ENCODE results near the gene TRHDE. TPM values are rescaled to one million over a fixed set of nuclear protein-coding genes. Genes with fewer than 3 reads are reported as not detected.

Gene TRHDE
- total and polyA plus RNA-seq, 5 donors, result 0.57 to 7.0 (median 3.8) TPM

DNA sequence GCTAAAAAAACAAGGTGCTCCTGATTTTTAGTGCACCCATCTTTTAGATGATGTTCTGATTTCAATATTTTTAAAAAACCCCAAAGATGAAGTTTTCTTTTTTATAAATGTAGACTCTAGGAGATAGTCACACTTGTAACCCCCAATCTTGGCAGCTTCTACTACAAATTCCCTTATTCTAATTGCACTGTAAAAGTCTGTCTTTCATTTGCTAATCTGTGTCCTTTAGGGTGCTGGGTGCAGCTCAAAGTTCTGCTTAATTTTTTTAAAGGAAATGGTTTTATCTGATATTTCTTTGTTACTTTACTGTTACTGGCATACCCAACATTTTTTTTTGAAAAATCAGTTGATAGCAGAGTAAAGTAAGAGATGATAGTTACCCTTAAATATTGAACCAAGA, 172.0 kb downstream of the TRHDE start:
- no peaks in the 10 kb centered on the region for H3K27me3 ChIP-seq (ENCODE audit: control insufficient read depth, insufficient read depth)
- H3K4me3 ChIP-seq (ENCODE audit: low read length), result no peak overlapping the region
- no peaks in the 10 kb centered on the region for H3K4me1 ChIP-seq (ENCODE audit: control insufficient read depth, insufficient read depth, low read length)
- H3K27ac ChIP-seq (ENCODE audit: low read length), result no peak overlapping the region
- no peaks in the 10 kb centered on the region for H3K9me3 ChIP-seq (ENCODE audit: control insufficient read depth, low read length)
- ATAC-seq (no peak), DNase-seq (no peak)
- intact Hi-C loops (cut with DNase I), result no loop called here

DNA sequence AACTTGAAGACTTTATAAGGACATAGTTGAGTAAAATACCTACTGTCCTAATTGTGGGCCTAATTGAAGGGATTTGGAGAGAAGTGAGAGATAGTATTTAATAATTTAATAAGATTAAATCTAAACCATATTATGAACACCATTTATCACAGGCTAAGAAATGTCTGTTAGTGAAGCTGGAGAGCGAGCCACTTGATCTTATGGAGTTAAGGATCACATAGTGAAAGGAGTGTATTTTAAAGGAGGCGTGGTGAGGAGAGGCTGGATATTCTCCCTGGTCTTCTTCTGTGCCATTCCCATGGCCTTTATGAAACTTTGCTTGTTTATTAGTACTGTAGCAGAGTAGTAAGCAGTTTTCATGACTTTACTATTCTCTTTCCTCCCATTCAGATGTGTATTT, 172.4 kb downstream of the TRHDE start:
- Histone ChIP-seq H3K4me1 (ENCODE audit: control insufficient read depth, insufficient read depth, low read length) (no peaks in the 10 kb centered on the region), H3K27me3 (ENCODE audit: control insufficient read depth, insufficient read depth) (no peaks in the 10 kb centered on the region), H3K9me3 (ENCODE audit: control insufficient read depth, low read length) (no peaks in the 10 kb centered on the region), H3K27ac (ENCODE audit: low read length) (no peak overlapping the region), H3K4me3 (ENCODE audit: low read length) (no peak overlapping the region)
- ATAC-seq (no peak), DNase-seq (no peak)
- WGBS, result 85% methylated on average over 2 of the region's 2 CpGs
- intact Hi-C loops (cut with DNase I), result no loop called here

DNA sequence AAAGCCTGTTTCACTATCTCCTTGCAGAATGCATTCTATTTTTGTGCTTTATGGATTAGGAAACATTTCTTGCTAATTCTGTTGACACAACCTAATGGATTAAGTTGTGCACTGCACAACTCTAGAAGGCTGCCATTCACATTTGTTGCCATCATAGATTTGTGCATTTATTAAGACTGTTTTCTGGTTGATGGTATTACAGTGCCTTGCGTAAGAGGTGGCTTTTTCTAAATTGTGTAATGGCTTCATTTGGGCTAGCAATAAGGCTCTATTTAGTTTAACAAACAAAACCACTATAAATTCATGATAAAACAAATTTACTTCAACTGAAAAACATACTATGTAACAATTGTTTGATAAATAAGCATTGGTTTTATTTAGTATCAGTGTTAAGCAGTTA, 175.9 kb downstream of the TRHDE start:
- intact Hi-C loops (cut with DNase I), result no loop called here
- no peak overlapping the region for H3K4me3 ChIP-seq (ENCODE audit: low read length)
- no peak overlapping the region for H3K27ac ChIP-seq (ENCODE audit: low read length)
- H3K9me3 ChIP-seq (ENCODE audit: control insufficient read depth, low read length), result no peaks in the 10 kb centered on the region
- DNase-seq (no peak), ATAC-seq (no peak)
- 86% methylated on average over 1 of the region's 1 CpG for WGBS
- H3K4me1 ChIP-seq (ENCODE audit: control insufficient read depth, insufficient read depth, low read length), result no peaks in the 10 kb centered on the region
- no peaks in the 10 kb centered on the region for H3K27me3 ChIP-seq (ENCODE audit: control insufficient read depth, insufficient read depth)

DNA sequence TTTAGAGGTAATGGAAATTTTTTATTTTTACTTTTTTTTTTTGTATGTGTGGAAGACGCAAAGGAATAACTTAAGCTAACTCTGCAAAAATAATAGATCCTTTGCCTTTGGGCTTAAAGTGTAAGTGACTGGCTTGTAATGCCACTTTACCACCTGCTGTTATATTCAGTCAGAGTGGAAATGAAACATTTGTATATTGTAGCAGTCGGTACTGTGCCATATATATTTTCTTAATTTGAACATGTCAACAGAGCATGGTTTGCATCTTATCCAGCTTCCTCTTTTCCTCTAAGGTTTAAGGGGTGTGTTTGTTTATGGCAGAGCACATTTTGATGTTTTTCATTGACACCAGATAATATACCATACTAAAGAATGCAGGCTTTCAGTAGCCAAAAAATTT, 176.6 kb downstream of the TRHDE start:
- Histone ChIP-seq H3K27me3 (ENCODE audit: control insufficient read depth, insufficient read depth) (no peaks in the 10 kb centered on the region), H3K27ac (ENCODE audit: low read length) (no peak overlapping the region)
- intact Hi-C loops (cut with DNase I), result no loop called here

DNA sequence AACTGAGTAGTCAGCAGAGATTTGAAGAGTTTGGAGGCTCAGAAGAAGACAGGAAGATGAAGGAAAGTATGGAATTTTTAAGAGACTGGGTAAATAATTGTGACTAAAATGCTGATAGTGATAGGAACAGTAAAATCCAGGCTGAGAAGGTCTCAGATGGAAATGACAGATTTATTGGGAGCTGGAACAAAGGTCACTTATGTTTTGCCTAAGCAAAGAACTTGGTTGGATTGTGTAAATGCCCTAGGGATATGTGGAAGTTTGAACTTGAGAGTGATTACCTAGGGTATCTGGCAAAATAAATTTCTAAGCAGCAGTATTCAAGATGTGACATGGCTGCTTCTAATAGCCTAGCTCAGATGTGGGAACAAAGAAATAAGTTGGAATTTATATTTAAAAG, 180.9 kb downstream of the TRHDE start:
- H3K27ac ChIP-seq (ENCODE audit: low read length), result no peak overlapping the region
- DNase-seq (no peak), ATAC-seq (no peak)
- no peaks in the 10 kb centered on the region for H3K4me1 ChIP-seq (ENCODE audit: control insufficient read depth, insufficient read depth, low read length)
- no peaks in the 10 kb centered on the region for H3K9me3 ChIP-seq (ENCODE audit: control insufficient read depth, low read length)
- no peak overlapping the region for H3K4me3 ChIP-seq (ENCODE audit: low read length)
- no peaks in the 10 kb centered on the region for H3K27me3 ChIP-seq (ENCODE audit: control insufficient read depth, insufficient read depth)
- intact Hi-C loops (cut with DNase I), result no loop called here

More for the DNA sequence above, 176.6 kb downstream of the TRHDE start:
- DNase-seq (no peak), ATAC-seq (no peak)
- Histone ChIP-seq H3K4me3 (ENCODE audit: low read length) (no peak overlapping the region), H3K4me1 (ENCODE audit: control insufficient read depth, insufficient read depth, low read length) (no peaks in the 10 kb centered on the region), H3K9me3 (ENCODE audit: control insufficient read depth, low read length) (no peaks in the 10 kb centered on the region)
- WGBS, result 67% methylated on average over 2 of the region's 2 CpGs

DNA sequence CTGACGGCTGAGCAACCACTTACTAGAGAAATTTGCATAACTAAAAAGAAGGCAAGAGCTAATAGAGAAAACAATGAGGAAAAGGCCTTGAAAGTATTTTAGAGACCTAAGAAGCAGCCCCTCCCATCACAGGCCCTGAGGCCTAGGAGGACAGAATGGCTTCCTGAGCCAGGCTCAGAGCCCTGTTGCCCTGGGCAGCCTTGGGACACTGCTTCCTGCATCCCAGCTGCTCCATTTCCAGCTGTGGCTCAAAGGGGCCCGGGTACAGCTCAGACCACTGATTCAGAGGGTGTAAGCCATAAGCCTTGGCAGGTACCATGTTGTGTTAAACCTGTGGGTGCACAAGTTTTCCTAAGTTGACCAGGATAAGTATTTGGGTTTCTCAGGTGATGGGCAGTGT, 181.4 kb downstream of the TRHDE start:
- no peak for DNase-seq

DNA sequence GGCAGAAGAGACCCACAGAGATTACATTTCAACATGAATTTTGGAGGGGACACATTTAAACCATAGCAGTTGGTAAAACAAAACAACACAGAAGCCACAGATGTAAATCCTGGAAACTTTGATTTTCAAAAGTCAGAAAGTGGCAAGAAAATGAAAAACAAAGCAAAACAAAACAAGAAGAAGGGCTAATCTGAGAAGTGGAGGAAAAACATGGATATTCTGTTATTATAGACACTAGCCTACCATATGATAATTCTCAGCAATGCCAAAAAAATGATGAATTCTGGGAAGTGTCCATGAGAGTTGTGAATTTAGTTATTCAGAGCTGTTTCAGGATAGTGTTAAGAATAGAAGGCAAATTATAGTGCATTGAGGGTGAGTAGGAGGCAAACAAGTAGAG, 192.3 kb downstream of the TRHDE start:
- Histone ChIP-seq H3K27ac (ENCODE audit: low read length) (no peak overlapping the region), H3K9me3 (ENCODE audit: control insufficient read depth, low read length) (no peaks in the 10 kb centered on the region), H3K27me3 (ENCODE audit: control insufficient read depth, insufficient read depth) (no peaks in the 10 kb centered on the region), H3K4me3 (ENCODE audit: low read length) (no peak overlapping the region), H3K4me1 (ENCODE audit: control insufficient read depth, insufficient read depth, low read length) (no peaks in the 10 kb centered on the region)
- intact Hi-C loops (cut with DNase I), result no loop called here
- DNase-seq (no peak), ATAC-seq (no peak)

More for the DNA sequence above, 181.4 kb downstream of the TRHDE start:
- Histone ChIP-seq H3K27me3 (ENCODE audit: control insufficient read depth, insufficient read depth) (no peaks in the 10 kb centered on the region), H3K27ac (ENCODE audit: low read length) (no peak overlapping the region), H3K9me3 (ENCODE audit: control insufficient read depth, low read length) (no peaks in the 10 kb centered on the region), H3K4me1 (ENCODE audit: control insufficient read depth, insufficient read depth, low read length) (no peaks in the 10 kb centered on the region), H3K4me3 (ENCODE audit: low read length) (no peak overlapping the region)
- intact Hi-C loops (cut with DNase I), result no loop called here
- no peak for ATAC-seq
- WGBS, result 73% methylated on average over 2 of the region's 2 CpGs

DNA sequence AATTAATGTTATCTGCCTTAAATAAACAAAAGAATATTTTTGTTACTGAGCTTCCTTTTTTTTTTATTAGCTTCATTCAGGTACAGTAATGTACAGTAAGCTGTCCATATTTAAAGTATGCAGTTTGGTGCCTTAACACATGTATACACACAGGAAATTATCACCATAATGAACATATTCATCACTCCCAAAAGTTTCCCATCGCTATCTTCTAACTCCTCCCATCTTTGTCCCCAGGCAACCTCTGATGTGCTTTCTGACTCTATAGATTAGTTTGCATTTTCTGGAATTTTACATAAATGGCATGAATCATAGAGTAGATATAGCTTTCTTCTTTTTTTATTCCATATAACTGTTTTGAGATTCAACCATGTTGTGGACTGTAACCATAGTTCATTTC, 193.0 kb downstream of the TRHDE start:
- no peak overlapping the region for H3K27ac ChIP-seq (ENCODE audit: low read length)
- no peak for ATAC-seq
- WGBS, result 68% methylated on average over 1 of the region's 1 CpG
- no peaks in the 10 kb centered on the region for H3K9me3 ChIP-seq (ENCODE audit: control insufficient read depth, low read length)
- no peak overlapping the region for H3K4me3 ChIP-seq (ENCODE audit: low read length)
- no peak for DNase-seq
- H3K27me3 ChIP-seq (ENCODE audit: control insufficient read depth, insufficient read depth), result no peaks in the 10 kb centered on the region
- intact Hi-C loops (cut with DNase I), result no loop called here
- H3K4me1 ChIP-seq (ENCODE audit: control insufficient read depth, insufficient read depth, low read length), result no peaks in the 10 kb centered on the region

DNA sequence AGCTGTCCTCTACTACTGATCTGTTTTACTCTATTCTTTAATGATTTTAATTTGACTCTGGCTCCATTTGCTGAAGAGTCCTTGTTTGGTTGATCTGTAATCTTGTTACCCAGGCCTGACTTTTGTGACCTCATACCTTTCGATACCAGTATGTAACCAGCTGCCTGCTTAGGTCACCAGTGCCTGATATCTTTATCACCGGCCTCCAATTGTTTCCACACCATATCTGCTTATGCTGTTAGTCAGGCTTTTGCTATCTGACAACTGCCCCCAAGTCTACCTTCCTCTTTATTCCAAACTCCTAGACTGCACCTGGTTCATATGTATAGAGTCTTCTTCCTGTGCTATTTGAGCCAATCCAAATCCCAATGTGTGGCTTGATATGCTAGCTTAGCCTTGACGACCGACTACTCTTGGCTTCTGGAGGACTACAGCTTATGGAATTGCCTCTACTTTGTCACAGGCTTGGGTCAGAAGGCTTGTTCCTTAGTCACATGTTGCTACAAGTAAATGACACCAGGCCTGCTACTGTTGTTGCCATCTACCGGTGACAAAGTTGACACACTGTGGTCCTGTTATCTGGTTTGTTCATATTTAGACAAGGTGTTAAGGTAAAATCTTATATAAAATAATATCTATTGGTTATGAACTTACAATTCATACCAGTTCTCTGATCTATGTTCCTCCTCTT, 193.9 kb downstream of the TRHDE start:
- WGBS, result 71% methylated on average over 5 of the region's 5 CpGs
- Histone ChIP-seq H3K27ac (ENCODE audit: low read length) (no peak overlapping the region), H3K4me1 (ENCODE audit: control insufficient read depth, insufficient read depth, low read length) (no peaks in the 10 kb centered on the region), H3K4me3 (ENCODE audit: low read length) (no peak overlapping the region), H3K9me3 (ENCODE audit: control insufficient read depth, low read length) (no peaks in the 10 kb centered on the region), H3K27me3 (ENCODE audit: control insufficient read depth, insufficient read depth) (no peaks in the 10 kb centered on the region)
- ATAC-seq, result no peak
- intact Hi-C loops (cut with DNase I), result no loop called here
- no peak for DNase-seq

DNA sequence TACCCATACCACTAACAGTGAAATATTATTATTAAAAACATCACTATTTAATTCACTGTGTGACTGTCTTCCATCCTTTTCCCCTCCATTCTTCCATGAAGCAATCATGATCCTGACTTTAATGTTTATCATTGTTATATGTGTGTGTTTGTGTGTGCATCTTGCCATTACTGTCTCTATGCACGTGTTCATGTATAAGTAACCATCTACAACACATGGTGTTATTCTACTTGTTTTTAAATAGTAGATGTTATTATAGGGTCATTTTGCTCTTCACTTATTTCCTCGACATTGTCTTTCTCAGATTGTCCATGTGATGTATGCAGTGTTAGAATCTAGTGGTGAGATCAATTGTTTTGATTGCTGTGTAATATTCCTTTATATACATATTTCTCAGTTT, 195.8 kb downstream of the TRHDE start:
- H3K4me3 ChIP-seq (ENCODE audit: low read length), result no peak overlapping the region
- no peak overlapping the region for H3K27ac ChIP-seq (ENCODE audit: low read length)
- DNase-seq, result no peak
- ATAC-seq, result no peak
- 83% methylated on average over 2 of the region's 2 CpGs for WGBS
- H3K4me1 ChIP-seq (ENCODE audit: control insufficient read depth, insufficient read depth, low read length), result no peaks in the 10 kb centered on the region
- intact Hi-C loops (cut with DNase I), result no loop called here
- H3K27me3 ChIP-seq (ENCODE audit: control insufficient read depth, insufficient read depth), result no peaks in the 10 kb centered on the region
- no peaks in the 10 kb centered on the region for H3K9me3 ChIP-seq (ENCODE audit: control insufficient read depth, low read length)

DNA sequence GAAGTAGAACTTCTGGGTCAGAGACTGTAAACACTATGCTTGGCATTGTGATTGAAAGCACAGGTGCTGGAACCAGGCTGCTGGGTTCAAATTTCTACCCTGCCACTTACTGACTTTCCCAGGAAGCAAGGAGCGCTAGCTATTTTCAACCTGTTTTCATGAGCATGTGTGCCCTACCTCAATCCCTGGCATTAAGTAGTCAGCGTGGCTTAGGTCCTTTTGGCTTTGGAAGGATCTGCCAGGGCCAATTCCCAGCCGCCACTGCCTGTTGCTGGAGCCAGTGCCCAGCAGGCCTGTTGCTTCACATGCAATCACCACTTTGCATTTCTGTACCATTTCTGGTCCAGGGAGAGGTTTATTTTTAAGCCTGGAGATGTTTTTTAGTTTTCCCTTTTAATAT, 196.3 kb downstream of the TRHDE start:
- intact Hi-C loops (cut with DNase I), result no loop called here
- Histone ChIP-seq H3K4me1 (ENCODE audit: control insufficient read depth, insufficient read depth, low read length) (no peaks in the 10 kb centered on the region), H3K27ac (ENCODE audit: low read length) (no peak overlapping the region), H3K9me3 (ENCODE audit: control insufficient read depth, low read length) (no peaks in the 10 kb centered on the region), H3K4me3 (ENCODE audit: low read length) (no peak overlapping the region), H3K27me3 (ENCODE audit: control insufficient read depth, insufficient read depth) (no peaks in the 10 kb centered on the region)
- DNase-seq (no peak), ATAC-seq (no peak)
- 85% methylated on average over 3 of the region's 3 CpGs for WGBS

DNA sequence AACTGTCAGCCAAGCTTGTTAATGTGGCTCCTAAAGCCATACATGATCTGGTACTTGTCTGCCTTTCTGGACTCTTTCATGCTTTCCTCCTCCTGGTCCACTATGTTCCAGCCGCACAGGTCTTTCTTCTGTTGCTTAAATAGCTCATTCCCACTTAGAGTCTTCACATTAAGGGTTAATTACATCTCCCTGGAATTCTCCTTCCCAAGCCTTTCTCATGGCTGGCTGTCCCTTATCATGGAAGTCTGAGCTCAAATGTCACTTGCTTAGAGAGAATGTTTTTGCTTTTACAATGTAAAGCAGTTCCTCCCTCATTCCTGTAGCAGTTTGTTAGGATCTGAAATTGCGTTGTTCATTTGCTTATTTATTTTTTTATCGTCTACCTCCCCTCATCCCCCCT, 199.6 kb downstream of the TRHDE start:
- Histone ChIP-seq H3K4me3 (ENCODE audit: low read length) (no peak overlapping the region), H3K27me3 (ENCODE audit: control insufficient read depth, insufficient read depth) (no peaks in the 10 kb centered on the region), H3K9me3 (ENCODE audit: control insufficient read depth, low read length) (no peaks in the 10 kb centered on the region), H3K27ac (ENCODE audit: low read length) (no peak overlapping the region), H3K4me1 (ENCODE audit: control insufficient read depth, insufficient read depth, low read length) (no peaks in the 10 kb centered on the region)
- WGBS, result 17% methylated on average over 3 of the region's 3 CpGs
- DNase-seq, result no peak
- no peak for ATAC-seq
- intact Hi-C loops (cut with DNase I), result no loop called here
